Embryonic facial prominence (tissue), 1 donor: ENCODE data around the gene PTGR1.
"Not testable (repeated sequence)": the region's sequence is repeated elsewhere in the genome, so short reads cannot be mapped to it uniquely, and the experiment has no call there.

Source experiments
- DNase-seq: peaks from one replicate; pipeline ENCODE4 v3.0.0-alpha.2; 2016; ENCODE audit errors: extremely low spot score

Gene PTGR1

GRCh38 chr9:111613436-111614040, 14.1 kb upstream of the PTGR1 start:
- DNase-seq = no peak

- no peak for DNase-seq
Measured at GRCh38 chr9:111610845-111611244, 11.4 kb upstream of the PTGR1 start.

GRCh38 chr9:111610149-111610548, 10.7 kb upstream of the PTGR1 start:
- no peak for DNase-seq

- DNase-seq = no peak
Measured at GRCh38 chr9:111605041-111605559, 5.7 kb upstream of the PTGR1 start.

GRCh38 chr9:111604054-111604615, 4.7 kb upstream of the PTGR1 start:
- no peak for DNase-seq

GRCh38 chr9:111603041-111603440, 3.6 kb upstream of the PTGR1 start:
- DNase-seq = no peak

- no peak for DNase-seq
Measured at GRCh38 chr9:111601237-111602018, 2.0 kb upstream of the PTGR1 start.

- DNase-seq = no peak
Measured at GRCh38 chr9:111599955-111600343, 502 bp upstream of the PTGR1 start.

- DNase-seq = no peak
Measured at GRCh38 chr9:111598733-111599091, 735 bp downstream of the PTGR1 start.

GRCh38 chr9:111597852-111598732, 1.4 kb downstream of the PTGR1 start:
- DNase-seq = peak; percentile 41

- DNase-seq = no peak
Measured at GRCh38 chr9:111588846-111589245, 10.6 kb downstream of the PTGR1 start.

- no peak for DNase-seq
Measured at GRCh38 chr9:111586378-111586777, 13.1 kb downstream of the PTGR1 start.

- DNase-seq = no peak
Measured at GRCh38 chr9:111582888-111583287, 16.6 kb downstream of the PTGR1 start.

- DNase-seq = peak; percentile 71
Measured at GRCh38 chr9:111572950-111573604, 26.4 kb downstream of the PTGR1 start.

- not testable (repeated sequence) for DNase-seq
Measured at GRCh38 chr9:111568127-111568526, 31.3 kb downstream of the PTGR1 start.

- no peak for DNase-seq
Measured at GRCh38 chr9:111566234-111566633, 33.2 kb downstream of the PTGR1 start.

GRCh38 chr9:111561165-111561719, 38.2 kb downstream of the PTGR1 start:
- no peak for DNase-seq

GRCh38 chr9:111559000-111559610, 40.3 kb downstream of the PTGR1 start:
- no peak for DNase-seq

- DNase-seq = not testable (repeated sequence)
Measured at GRCh38 chr9:111555425-111555824, 44.0 kb downstream of the PTGR1 start.

GRCh38 chr9:111548623-111549022, 50.8 kb downstream of the PTGR1 start:
- no peak for DNase-seq
